ENCODE results near the gene LHX2.

- TF ChIP-seq CTCF (IDR thresholded peaks at IDR 0.05; ENCODE audit: low read depth, low read length) (no peak), EZH2phosphoT487 (IDR thresholded peaks at IDR 0.05; ENCODE audit: low read depth) (no peak)
Measured at GRCh38 chr9:124045076-124045829, 33.7 kb downstream of the LHX2 start.

Measured in OCI-LY3 (cell line).